H1 (cell line): ENCODE measurements around the gene IQGAP3. TPM values are rescaled to one million over a fixed set of nuclear protein-coding genes. Genes with fewer than 3 reads are reported as not detected.

ENCODE experiments used
- CTCF ChIA-PET: fragments of 300-600 bp; sonication (Branson Sonifier 250); formaldehyde crosslinking; loops from one replicate; lab custom pipeline; 2021; ENCODE audit not compliant: partially characterized antibody; lab: Charles Lee
- POLR2A ChIA-PET: fragments of 300-600 bp; sonication (Branson Sonifier 250); formaldehyde crosslinking; loops from one replicate; lab custom pipeline; 2021; ENCODE audit warnings: inconsistent platforms; ENCODE audit not compliant: partially characterized antibody; lab: Charles Lee
- DNase-seq, 2 experiments: peaks; one replicate each; pipeline versions ENCODE4 v3.0.0 to v3.0.0-alpha.2; 2010 to 2022; ENCODE audit warnings: low spot score in 2 of 2, low read depth in 1 of 2, mixed read lengths in 1 of 2
- FAIRE-seq: peaks from 2 replicates; lab custom pipeline; 2011; peaks lifted over from hg19 to GRCh38; lab: Jason Lieb, UNC
- H2AFZ ChIP-seq: 2 replicates; pipeline ENCODE4 v1.8.1; 2012; ENCODE audit warnings: low read length, inconsistent platforms
- H2AK5ac ChIP-seq: 2 replicates; pipeline ENCODE4 v1.6.1; 2013; ENCODE audit warnings: low read depth, low read length
- H2BK120ac ChIP-seq: replicated peaks from 2 replicates; pipeline ENCODE3; 2013; ENCODE audit warnings: low read depth, low read length, inconsistent platforms
- H2BK12ac ChIP-seq: 2 replicates; pipeline ENCODE4 v1.6.1; 2013; ENCODE audit warnings: low read depth, low read length
- H2BK15ac ChIP-seq: 2 replicates; pipeline ENCODE4 v1.6.1; 2013; ENCODE audit warnings: low read length
- H2BK20ac ChIP-seq: 2 replicates; pipeline ENCODE4 v1.6.1; 2013; ENCODE audit warnings: low read length
- H2BK5ac ChIP-seq: 2 replicates; pipeline ENCODE4 v1.6.1; 2013; ENCODE audit warnings: low read depth, low read length
- H3K14ac ChIP-seq: 2 replicates; pipeline ENCODE4 v1.6.1; 2013; ENCODE audit warnings: inconsistent platforms; ENCODE audit not compliant: insufficient read length
- H3K18ac ChIP-seq: 2 replicates; pipeline ENCODE4 v1.6.1; 2013; ENCODE audit warnings: low read length; ENCODE audit errors: extremely low read depth
- H3K23ac ChIP-seq: 2 replicates; pipeline ENCODE4 v1.6.1; 2013; ENCODE audit warnings: inconsistent platforms; ENCODE audit not compliant: insufficient read length
- H3K23me2 ChIP-seq: 2 replicates; pipeline ENCODE4 v1.6.1; 2013; ENCODE audit warnings: low read depth, low read length
- H3K27ac ChIP-seq: 2 replicates; pipeline ENCODE4 v1.6.1; 2011; ENCODE audit warnings: low read depth, low read length, inconsistent platforms
- H3K27me3 ChIP-seq, 4 experiments: replicated peaks in 1 of 4; 1 replicate in 1 of 4; 2 replicates in 3 of 4; pipeline versions ENCODE4 v1.6.1 to v1.8.1; 2011 to 2013; ENCODE audit warnings: low read length in 3 of 4, mild to moderate bottlenecking in 3 of 4, inconsistent platforms in 2 of 4, mixed read lengths in 2 of 4, moderate library complexity in 1 of 4; ENCODE audit not compliant: control insufficient read depth in 3 of 4, insufficient read depth in 3 of 4; ENCODE audit errors: extremely low read depth in 1 of 4
- H3K36me3 ChIP-seq, 4 experiments: 2 replicates each; pipeline versions ENCODE4 v1.6.1 to v1.8.1; 2011 to 2013; ENCODE audit warnings: mild to moderate bottlenecking in 4 of 4, low read length in 3 of 4, moderate library complexity in 2 of 4, control low read depth in 1 of 4, inconsistent platforms in 1 of 4; ENCODE audit not compliant: insufficient read depth in 4 of 4, control insufficient read depth in 2 of 4
- H3K4ac ChIP-seq: replicated peaks from 2 replicates; pipeline ENCODE3; 2013; ENCODE audit warnings: low read length, low read depth, mixed read lengths, inconsistent platforms; ENCODE audit not compliant: insufficient read length
- H3K4me1 ChIP-seq, 4 experiments: replicated peaks in 1 of 4; 1 replicate in 1 of 4; 2 replicates in 3 of 4; pipeline versions ENCODE4 v1.6.1 to v1.8.1; 2011 to 2013; ENCODE audit warnings: low read length in 3 of 4, inconsistent platforms in 2 of 4, mixed read lengths in 1 of 4; ENCODE audit not compliant: insufficient read depth in 4 of 4, control insufficient read depth in 3 of 4
- H3K4me2 ChIP-seq, 2 experiments: 2 replicates each; pipeline versions ENCODE4 v1.6.1 to v1.8.1; 2011 to 2013; ENCODE audit warnings: low read depth in 2 of 2, low read length in 2 of 2, control low read depth in 1 of 2, inconsistent platforms in 1 of 2, mild to moderate bottlenecking in 1 of 2; ENCODE audit not compliant: insufficient read depth in 1 of 2
- H3K4me3 ChIP-seq, 4 experiments: fragments of 200-600, 300-600 bp in 1 of 4; sonication (generic), shearing (Covaris generic), sonication (Bioruptor Twin) in 1 of 4; 2 replicates each; pipeline versions ENCODE4 v1.5.1 to v1.8.1; 2011 to 2016; ENCODE audit warnings: low read length in 4 of 4, low read depth in 3 of 4, control low read depth in 2 of 4, inconsistent platforms in 2 of 4, mild to moderate bottlenecking in 2 of 4, mixed read lengths in 1 of 4, moderate library complexity in 1 of 4; ENCODE audit not compliant: insufficient read depth in 2 of 4; ENCODE audit errors: extremely low read depth in 1 of 4
- H3K56ac ChIP-seq: replicated peaks from 2 replicates; pipeline ENCODE3; 2013; ENCODE audit warnings: low read depth, mild to moderate bottlenecking, mixed read lengths, low read length, inconsistent platforms; ENCODE audit not compliant: insufficient read length
- H3K79me1 ChIP-seq: 2 replicates; pipeline ENCODE4 v1.6.1; 2013; ENCODE audit warnings: low read depth, low read length, control low read depth
- H3K79me2 ChIP-seq, 2 experiments: 2 replicates each; pipeline versions ENCODE4 v1.6.1 to v1.8.1; 2012 to 2013; ENCODE audit warnings: low read length in 2 of 2, mild to moderate bottlenecking in 2 of 2, inconsistent platforms in 1 of 2; ENCODE audit not compliant: insufficient read depth in 2 of 2, control insufficient read depth in 1 of 2
- H3K9ac ChIP-seq, 4 experiments: replicated peaks in 1 of 4; 1 replicate in 1 of 4; 2 replicates in 3 of 4; pipeline versions ENCODE4 v1.6.1 to v1.8.1; 2011 to 2013; ENCODE audit warnings: low read depth in 3 of 4, low read length in 3 of 4, control low read depth in 2 of 4, mild to moderate bottlenecking in 2 of 4, moderate library complexity in 2 of 4, inconsistent platforms in 1 of 4; ENCODE audit errors: extremely low read depth in 1 of 4
- H3K9me3 ChIP-seq, 2 experiments: 2 replicates each; pipeline versions ENCODE4 v1.6.1 to v1.8.1; 2012 to 2013; ENCODE audit warnings: mild to moderate bottlenecking in 2 of 2, moderate library complexity in 2 of 2, control low read depth in 1 of 2, inconsistent platforms in 1 of 2, low read depth in 1 of 2, low read length in 1 of 2, mixed read lengths in 1 of 2; ENCODE audit not compliant: insufficient read depth in 2 of 2
- H4K20me1 ChIP-seq, 2 experiments: replicated peaks in 1 of 2; 2 replicates each; pipeline versions ENCODE3 to v1.8.1; 2011 to 2013; ENCODE audit warnings: inconsistent platforms in 2 of 2, low read length in 2 of 2, mild to moderate bottlenecking in 1 of 2; ENCODE audit not compliant: insufficient read depth in 2 of 2, control insufficient read depth in 1 of 2
- H4K5ac ChIP-seq: 2 replicates; pipeline ENCODE4 v1.6.1; 2013; ENCODE audit warnings: low read length, low read depth, mixed read lengths, inconsistent platforms; ENCODE audit not compliant: insufficient read length
- H4K8ac ChIP-seq: 2 replicates; pipeline ENCODE4 v1.8.0; 2013; ENCODE audit warnings: mild to moderate bottlenecking, moderate library complexity, low read length, inconsistent platforms; ENCODE audit not compliant: insufficient read depth; ENCODE audit errors: extremely low read depth
- H4K91ac ChIP-seq: replicated peaks from 2 replicates; pipeline ENCODE3; 2013; ENCODE audit warnings: low read length, mixed read lengths, inconsistent platforms; ENCODE audit not compliant: insufficient read length
- CBX8 ChIP-seq: fragments of 300-800, 300-1000 bp; sonication (generic); IDR thresholded peaks from 2 replicates; pipeline ENCODE4 v1.7.1; 2016; ENCODE audit warnings: low read depth, low read length, borderline replicate concordance
- CHD1 ChIP-seq: IDR thresholded peaks from 2 replicates; pipeline ENCODE4 v1.6.1; 2012; ENCODE audit warnings: low read depth, low read length, improper control_type of control experiment
- E2F6 ChIP-seq: IDR thresholded peaks from 2 replicates; pipeline ENCODE4 v1.6.1; 2012; ENCODE audit warnings: inconsistent platforms
- EGR1 ChIP-seq: IDR thresholded peaks from 2 replicates; pipeline ENCODE4 v1.6.1; 2011; ENCODE audit warnings: low read depth, low read length, borderline replicate concordance
- HDAC2 ChIP-seq, 2 experiments: fragments of 300-600 bp in 1 of 2; sonication (generic) in 1 of 2; IDR thresholded peaks; 2 replicates each; pipeline ENCODE4 v1.6.1; 2011 to 2012; ENCODE audit warnings: low read depth in 2 of 2, low read length in 2 of 2, mild to moderate bottlenecking in 2 of 2, moderate library complexity in 2 of 2, borderline replicate concordance in 1 of 2, inconsistent platforms in 1 of 2
- JUN ChIP-seq: IDR thresholded peaks from 2 replicates; pipeline ENCODE4 v1.6.1; 2011; ENCODE audit warnings: low read depth, mild to moderate bottlenecking, improper control_type of control experiment, low read length
- NANOG ChIP-seq: IDR thresholded peaks from 2 replicates; pipeline ENCODE4 v1.6.1; 2011; ENCODE audit warnings: low read length, low read depth, mild to moderate bottlenecking, inconsistent platforms; ENCODE audit not compliant: insufficient read depth, poor library complexity, severe bottlenecking
- POLR2A ChIP-seq, 2 experiments: IDR thresholded peaks; 1 replicate in 1 of 2; 2 replicates in 1 of 2; pipeline ENCODE4 v1.6.1; 2011; ENCODE audit warnings: low read depth in 2 of 2, low read length in 2 of 2, mild to moderate bottlenecking in 2 of 2; ENCODE audit errors: control extremely low read depth in 1 of 2
- SIN3A ChIP-seq, 2 experiments: IDR thresholded peaks in 1 of 2; conservative IDR thresholded peaks in 1 of 2; 2 replicates each; pipeline ENCODE4 v1.6.1; 2011 to 2012; ENCODE audit warnings: low read length in 2 of 2, improper control_type of control experiment in 1 of 2, low read depth in 1 of 2, mild to moderate bottlenecking in 1 of 2
- SIX5 ChIP-seq: IDR thresholded peaks from 2 replicates; pipeline ENCODE4 v1.6.1; 2011; ENCODE audit warnings: mild to moderate bottlenecking, low read depth, low read length
- TCF12 ChIP-seq: IDR thresholded peaks from 2 replicates; pipeline ENCODE4 v1.6.1; 2011; ENCODE audit warnings: low read depth, mild to moderate bottlenecking, low read length
- WGBS, 2 experiments: shearing (Covaris generic) in 1 of 2; methylation state at CpG; one replicate each; pipeline versions ENCODE4 v1.1.6 to v1.1.7; 2013 to 2015; ENCODE audit warnings: low lambda C conversion rate in 2 of 2, mixed read lengths in 2 of 2, inconsistent platforms in 1 of 2, low coverage in 1 of 2, missing lambda C conversion rate in 1 of 2; ENCODE audit not compliant: insufficient replicate concordance in 2 of 2, insufficient coverage in 1 of 2, insufficient read length in 1 of 2; ENCODE audit errors: extremely low coverage in 1 of 2, missing lambda C conversion rate in 1 of 2; 5-methylcytosine and 5-hydroxymethylcytosine counted together
- polyA plus RNA-seq, 7 experiments: library from polyadenylated mRNA; depleted of rRNA in 3 of 7; stranded (reverse) in 5 of 7; unstranded in 2 of 7; fragments of >200 nt in 5 of 7; fragments of 200-250 nt in 2 of 7; gene quantifications; 1 replicate in 5 of 7; 2 replicates in 1 of 7; 4 replicates in 1 of 7; pipeline versions ENCODE4 v1.2.1 to v1.2.3, GENCODE V29; 2011 to 2013; ENCODE audit warnings: missing spikeins in 2 of 7, mixed read lengths in 2 of 7
- total RNA-seq: library from RNA; stranded (reverse); fragmentation: NEBNext Ultra II Directional; extraction: Animal tissue kit (Norgen Biotek cat#: 25700); gene quantifications from 2 replicates; pipeline ENCODE4 v1.2.1, GENCODE V29; 2021

The IQGAP3 gene
- total and polyA plus RNA-seq, 2 of the 8 experiments (the other 6 are each of a cell fraction or from before 2014, with no cell fraction given): 14.6 to 22.3 TPM

- H3K79me2 ChIP-seq: peaks cover 6 to 22% of the 10 kb centered on the region in 2 experiments
- peaks cover 0 to 1% of the 10 kb centered on the region in 2 experiments for H4K20me1 ChIP-seq
- FAIRE-seq (no peak), DNase-seq (no peak)
- H2AFZ ChIP-seq: no peak overlapping the region
- H3K14ac ChIP-seq: no peak overlapping the region
- peak overlapping the region; percentile 7 for H4K5ac ChIP-seq
- peak overlapping the region; percentile 56 for H2AK5ac ChIP-seq
- no peak overlapping the region for H3K23ac ChIP-seq
- H4K8ac ChIP-seq: no peak overlapping the region
- peak overlapping the region in 1 of 4 experiments; percentile 50; a peak in 3 of 7 replicates for H3K9ac ChIP-seq
- peak overlapping the region; percentile 63; the same call in 1 of the 2 replicates for H3K18ac ChIP-seq
- no peaks in the 10 kb centered on the region; a peak in 1 of 7 replicates for H3K27me3 ChIP-seq
- CTCF ChIA-PET: interaction anchor here (1.6 to 17.4 kb wide), 8 partner anchors 12 to 223 kb away, joined by 4 to 236 read pairs (median 12); no protein-coding TSS in a partner anchor
- H2BK12ac ChIP-seq: peak overlapping the region; percentile 98
- peaks cover 23% of the 10 kb centered on the region for H3K23me2 ChIP-seq
- no peaks in the 10 kb centered on the region; a peak in 1 of 4 replicates for H3K9me3 ChIP-seq
- H3K27ac ChIP-seq: peak overlapping the region; percentile 23; the same call in 1 of the 2 replicates
- POLR2A ChIA-PET: interaction anchor here (0.7 to 9.6 kb wide), 10 partner anchors 13 to 121 kb away, joined by 3 to 166 read pairs (median 4); partner anchors contain the start of genes GPATCH4 and NAXE
- H3K4me3 ChIP-seq: peak overlapping the region in 1 of 4 experiments; percentile 25; a peak in 1 of 8 replicates
- peak overlapping the region; percentile 51 for H2BK20ac ChIP-seq
- H3K56ac ChIP-seq: no peak overlapping the region
- WGBS, 2 experiments: 93% methylated on average over 1 of the region's 1 CpG; no CpG with 5 or more reads in 1 of the 2 experiments
- peak overlapping the region; percentile 83; the same call in 1 of the 2 replicates for H2BK5ac ChIP-seq
- peak overlapping the region in 1 of 2 experiments; percentile 90; a peak in 2 of 4 replicates for H3K4me2 ChIP-seq
- H3K79me1 ChIP-seq: peaks cover 13% of the 10 kb centered on the region
- peaks cover 28 to 44% (median 34%) of the 10 kb centered on the region in 4 experiments for H3K4me1 ChIP-seq
- no peaks in the 10 kb centered on the region for H3K36me3 ChIP-seq
- H2BK15ac ChIP-seq: peak overlapping the region; percentile 53; the same call in 1 of the 2 replicates
- peak overlapping the region; percentile 86 for H4K91ac ChIP-seq
- H3K4ac ChIP-seq: peak overlapping the region; percentile 28
- peak overlapping the region; percentile 0 for H2BK120ac ChIP-seq
- TF ChIP-seq SIN3A (conservative IDR thresholded peaks at IDR 0.05 in 1 of 2, IDR thresholded peaks at IDR 0.05 in 1 of 2; ENCODE audit: low read depth in 1 of 2, low read length in 2 of 2) (no peak), SIX5 (no peak), NANOG (no peak), HDAC2 (IDR thresholded peaks at IDR 0.05; ENCODE audit: borderline replicate concordance in 1 of 2, low read depth in 2 of 2, low read length in 2 of 2) (no peak), TCF12 (no peak), CBX8 (no peak), POLR2A (IDR thresholded peaks at IDR 0.05; ENCODE audit: control extremely low read depth in 1 of 2, low read depth in 2 of 2, low read length in 2 of 2) (no peak), EGR1 (no peak), CHD1 (no peak), E2F6 (no peak), JUN (no peak)
Measured at GRCh38 chr1:156502391-156502893, 69.9 kb downstream of the IQGAP3 start.
